ENCODE data around the gene WFS1. TPM values are rescaled to one million over a fixed set of nuclear protein-coding genes. Genes with fewer than 3 reads are reported as not detected.

Gene WFS1
- polyA plus RNA-seq, 1 of the 3 experiments (the other 2 are of a cell fraction): 18.7 TPM

GRCh38 chr4:6318206-6318605 lies 48.6 kb downstream of the WFS1 start:
- no peaks in the 10 kb centered on the region for H3K79me2 ChIP-seq (ENCODE audit: insufficient read depth)
- TF ChIP-seq RCOR1 (IDR thresholded peaks at IDR 0.05; ENCODE audit: low read length) (no peak), FOSL2 (IDR thresholded peaks at IDR 0.05; ENCODE audit: borderline replicate concordance, low read depth) (no peak), USF2 (IDR thresholded peaks at IDR 0.05; ENCODE audit: borderline replicate concordance, low read depth, low read length) (no peak), PBX3 (IDR thresholded peaks at IDR 0.05) (no peak), SMC3 (IDR thresholded peaks at IDR 0.05; ENCODE audit: low read depth, low read length) (no peak)
- no peaks in the 10 kb centered on the region for H3K9me3 ChIP-seq
- no peaks in the 10 kb centered on the region for H3K36me3 ChIP-seq (replicated peaks in 1 of 2; ENCODE audit: control insufficient read depth in 1 of 2, insufficient read depth in 2 of 2, low read length in 1 of 2)
- no peaks in the 10 kb centered on the region for H4K20me1 ChIP-seq (ENCODE audit: insufficient read depth)
- no peak overlapping the region for H2AFZ ChIP-seq (ENCODE audit: low read depth)
- 49% methylated on average over 9 of the region's 12 CpGs for WGBS (ENCODE audit: low lambda C conversion rate)
- H3F3A ChIP-seq (replicated peaks; ENCODE audit: insufficient read depth): no peaks in the 10 kb centered on the region
- H3K4me2 ChIP-seq: no peak overlapping the region
- no peaks in the 10 kb centered on the region for H3K9me2 ChIP-seq
- no peaks in the 10 kb centered on the region for H3K27me3 ChIP-seq (ENCODE audit: insufficient read depth)
- no peak overlapping the region for H3K27ac ChIP-seq (ENCODE audit: low read depth in 2 of 2, low read length in 1 of 2)
- no peak for DNase-seq
- POLR2A ChIA-PET: no interaction called here
- CTCF ChIA-PET: interaction anchor here (1.1 to 22.5 kb wide), 3 partner anchors 12 to 228 kb away, joined by 3 to 1048 read pairs (median 133); partner anchors contain the start of gene WFS1
- no peak overlapping the region for H3K4me3 ChIP-seq (ENCODE audit: low read depth in 2 of 2, low read length in 1 of 2)
- H3K9ac ChIP-seq: no peak overlapping the region
- H3K4me1 ChIP-seq (ENCODE audit: control insufficient read depth in 1 of 2, insufficient read depth in 2 of 2, low read depth in 1 of 2, low read length in 1 of 2): no peaks in the 10 kb centered on the region; a peak in 1 of 4 replicates

- no peaks in the 10 kb centered on the region for H3K27me3 ChIP-seq (ENCODE audit: insufficient read depth)
- POLR2A ChIA-PET: no interaction called here
These were observed 50.0 kb downstream of the WFS1 start for GRCh38 chr4:6319530-6320150.

GRCh38 chr4:6320663-6321062 lies 51.0 kb downstream of the WFS1 start:
- TF ChIP-seq RCOR1 (IDR thresholded peaks at IDR 0.05; ENCODE audit: low read length) (no peak), YY1 (IDR thresholded peaks at IDR 0.05; ENCODE audit: low read depth) (no peak), REST (IDR thresholded peaks at IDR 0.05; ENCODE audit: low read depth, low read length) (no peak), POLR2AphosphoS5 (IDR thresholded peaks at IDR 0.05; ENCODE audit: low read depth, low read length) (no peak)
- Histone ChIP-seq H3K27me3 (ENCODE audit: insufficient read depth) (no peaks in the 10 kb centered on the region), H3K79me2 (ENCODE audit: insufficient read depth) (no peaks in the 10 kb centered on the region), H3F3A (replicated peaks; ENCODE audit: insufficient read depth) (no peaks in the 10 kb centered on the region), H3K4me3 (ENCODE audit: low read depth in 2 of 2, low read length in 1 of 2) (no peak overlapping the region), H4K20me1 (ENCODE audit: insufficient read depth) (no peaks in the 10 kb centered on the region), H3K9ac (no peak overlapping the region), H2AFZ (ENCODE audit: low read depth) (no peak overlapping the region), H3K9me3 (no peaks in the 10 kb centered on the region), H3K4me2 (no peak overlapping the region), H3K4me1 (ENCODE audit: control insufficient read depth in 1 of 2, insufficient read depth in 2 of 2, low read depth in 1 of 2, low read length in 1 of 2) (no peaks in the 10 kb centered on the region; a peak in 1 of 4 replicates), H3K9me2 (no peaks in the 10 kb centered on the region), H3K36me3 (replicated peaks in 1 of 2; ENCODE audit: control insufficient read depth in 1 of 2, insufficient read depth in 2 of 2, low read length in 1 of 2) (no peaks in the 10 kb centered on the region), H3K27ac (ENCODE audit: low read depth in 2 of 2, low read length in 1 of 2) (no peak overlapping the region)
- ChIA-PET POLR2A (no interaction called here), CTCF (interaction anchor here (1.1 to 22.5 kb wide), 3 partner anchors 10 to 225 kb away, joined by 4 to 1048 read pairs (median 133); partner anchors contain the start of gene WFS1)
- WGBS (ENCODE audit: low lambda C conversion rate): 47% methylated on average over 6 of the region's 6 CpGs
- no peak for DNase-seq

More at GRCh38 chr4:6319530-6320150, 50.0 kb downstream of the WFS1 start:
- Histone ChIP-seq H3F3A (replicated peaks; ENCODE audit: insufficient read depth) (no peaks in the 10 kb centered on the region), H3K27ac (ENCODE audit: low read depth in 2 of 2, low read length in 1 of 2) (no peak overlapping the region), H3K4me3 (ENCODE audit: low read depth in 2 of 2, low read length in 1 of 2) (no peak overlapping the region), H3K9ac (no peak overlapping the region), H4K20me1 (ENCODE audit: insufficient read depth) (no peaks in the 10 kb centered on the region), H2AFZ (ENCODE audit: low read depth) (no peak overlapping the region), H3K9me2 (no peaks in the 10 kb centered on the region), H3K4me1 (ENCODE audit: control insufficient read depth in 1 of 2, insufficient read depth in 2 of 2, low read depth in 1 of 2, low read length in 1 of 2) (no peaks in the 10 kb centered on the region; a peak in 1 of 4 replicates), H3K9me3 (no peaks in the 10 kb centered on the region), H3K79me2 (ENCODE audit: insufficient read depth) (no peaks in the 10 kb centered on the region), H3K36me3 (replicated peaks in 1 of 2; ENCODE audit: control insufficient read depth in 1 of 2, insufficient read depth in 2 of 2, low read length in 1 of 2) (no peaks in the 10 kb centered on the region), H3K4me2 (no peak overlapping the region)
- DNase-seq: no peak
- WGBS (ENCODE audit: low lambda C conversion rate): 22% methylated on average over 3 of the region's 12 CpGs
- CTCF ChIA-PET: interaction anchor here (1.1 to 22.5 kb wide), 3 partner anchors 11 to 227 kb away, joined by 4 to 1048 read pairs (median 133); partner anchors contain the start of gene WFS1
- TF ChIP-seq JUND (IDR thresholded peaks at IDR 0.05): no peak
